SU-DHL-6 (cell line): ENCODE results near the gene FGFR3.

ENCODE experiments used
- H2AFZ ChIP-seq: fragments of 200-600 bp; sonication (generic); 2 replicates; pipeline ENCODE4 v1.6.1; 2014; ENCODE audit warnings: low read depth, mild to moderate bottlenecking, moderate library complexity, mixed read lengths, antibody characterized with exemption, low read length; ENCODE audit not compliant: severe bottlenecking
- H3F3A ChIP-seq: fragments of 200-600 bp; shearing (Covaris generic); 2 replicates; pipeline ENCODE4 v1.6.0; 2016; ENCODE audit warnings: antibody characterized with exemption, mild to moderate bottlenecking; ENCODE audit not compliant: insufficient read depth
- H3K27ac ChIP-seq: fragments of 200-600 bp; sonication (generic); 2 replicates; pipeline ENCODE4 v1.5.1; 2016; ENCODE audit warnings: low read depth, mild to moderate bottlenecking, low read length, moderate library complexity, mixed read lengths
- H3K27me3 ChIP-seq: fragments of 200-600 bp; sonication (generic), shearing (Covaris generic); 2 replicates; pipeline ENCODE4 v1.6.0; 2014; ENCODE audit warnings: mild to moderate bottlenecking, low read length
- H3K36me3 ChIP-seq: fragments of 200-600 bp; sonication (generic); 2 replicates; pipeline ENCODE4 v1.6.1; 2014; ENCODE audit warnings: mild to moderate bottlenecking, low read length, mixed read lengths
- H3K4me2 ChIP-seq: fragments of 300-600, 200-600 bp; shearing (Covaris generic), sonication (generic); 2 replicates; pipeline ENCODE4 v1.6.0; 2014; ENCODE audit warnings: low read length, low read depth, mild to moderate bottlenecking; ENCODE audit not compliant: poor library complexity, severe bottlenecking
- H3K4me3 ChIP-seq: fragments of 200-600 bp; sonication (generic); 2 replicates; pipeline ENCODE4 v1.5.1; 2014; ENCODE audit warnings: antibody characterized with exemption, low read length, mild to moderate bottlenecking, mixed read lengths; ENCODE audit not compliant: insufficient read depth, poor library complexity, severe bottlenecking
- H3K79me2 ChIP-seq: fragments of 200-600 bp; sonication (generic); 2 replicates; pipeline ENCODE4 v1.6.1; 2014; ENCODE audit warnings: mild to moderate bottlenecking, low read length, moderate library complexity; ENCODE audit not compliant: insufficient read depth
- H3K9ac ChIP-seq: fragments of 200-600 bp; sonication (generic); 2 replicates; pipeline ENCODE4 v1.7.0; 2014; ENCODE audit warnings: mild to moderate bottlenecking, low read length
- H3K9me2 ChIP-seq: fragments of 200-600 bp; sonication (generic); replicated peaks from 2 replicates; pipeline ENCODE4 v1.6.1; 2014; ENCODE audit warnings: low read length; ENCODE audit not compliant: insufficient read depth
- H3K9me3 ChIP-seq: fragments of 200-600 bp; sonication (generic); 2 replicates; pipeline ENCODE4 v1.6.1; 2014; ENCODE audit warnings: low read length, mixed read lengths; ENCODE audit not compliant: insufficient read depth
- H4K20me1 ChIP-seq: fragments of 200-600 bp; sonication (generic); 2 replicates; pipeline ENCODE4 v1.6.1; 2014; ENCODE audit warnings: low read depth, mild to moderate bottlenecking, antibody characterized with exemption, low read length, moderate library complexity, mixed read lengths
- CTCF ChIP-seq: fragments of 200-600 bp; sonication (generic); IDR thresholded peaks from one replicate; pipeline ENCODE4 v1.5.1; 2017; ENCODE audit warnings: antibody characterized with exemption, mild to moderate bottlenecking, low read length, moderate library complexity; ENCODE audit not compliant: insufficient read depth, poor library complexity, severe bottlenecking
- EZH2phosphoT487 ChIP-seq: fragments of 200-600 bp; sonication (generic), shearing (Covaris generic); conservative IDR thresholded peaks from 2 replicates; pipeline ENCODE4 v1.6.1; 2018; ENCODE audit warnings: mild to moderate bottlenecking, antibody characterized with exemption, low read length, moderate library complexity, mixed read lengths

The FGFR3 gene

DNA sequence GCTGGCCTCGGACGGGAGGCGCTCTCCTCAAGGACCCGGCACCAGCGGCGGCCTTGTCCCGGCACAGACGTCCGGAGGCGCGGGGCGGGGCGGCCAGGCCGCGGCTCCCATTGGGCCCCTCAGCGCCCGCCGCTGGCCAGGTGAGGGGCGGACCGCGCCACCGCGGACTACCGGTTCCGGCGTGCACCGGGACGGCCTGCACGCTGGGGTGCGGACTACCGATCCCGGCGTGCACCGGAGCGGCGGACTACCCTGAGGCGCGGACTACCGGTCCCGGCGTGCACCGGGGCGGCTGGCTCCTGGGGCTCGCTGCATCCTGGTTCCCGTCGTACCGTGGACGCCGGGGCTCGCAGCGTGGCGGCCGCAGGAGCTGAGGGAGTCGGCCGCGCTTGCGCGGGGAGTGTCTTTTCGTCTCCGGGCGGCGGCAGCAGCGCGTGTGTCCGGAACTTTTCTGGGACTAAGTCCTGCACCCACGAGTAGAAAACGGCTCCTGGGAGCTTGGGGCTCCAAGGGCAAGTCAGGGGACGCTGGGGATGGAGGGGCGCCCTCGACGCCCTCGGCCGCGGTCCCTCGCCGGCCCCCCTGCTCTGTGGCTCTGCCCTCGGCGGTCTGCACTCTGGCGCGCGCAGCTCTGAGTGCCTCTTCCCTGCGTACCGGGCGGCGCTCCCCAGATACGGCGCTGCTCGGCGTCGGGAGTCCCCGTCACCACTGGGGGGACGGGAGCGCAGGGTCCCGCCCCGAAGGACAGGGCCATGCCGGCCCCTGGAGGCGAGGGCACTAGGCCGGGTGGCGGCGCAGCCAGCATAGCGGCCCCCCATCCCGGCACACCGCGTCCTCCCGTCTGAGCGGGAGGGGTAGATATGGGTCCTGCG is 63.2 kb downstream of the FGFR3 start, which contains the start of gene LETM1:
LETM1 (minus strand) TSS at position 86 of the 872 bp plus-strand sequence. CDS start 206 bp downstream, outside the sequence.
- Histone ChIP-seq H3K27me3 (no peaks in the 10 kb centered on the region), H3K36me3 (no peaks in the 10 kb centered on the region), H2AFZ (peak within 1 kb of the TSS; percentile 97), H3K79me2 (peaks cover 43% of the 10 kb centered on the region), H4K20me1 (no peaks in the 10 kb centered on the region), H3K9ac (peak within 1 kb of the TSS; percentile 91), H3K4me3 (peak within 1 kb of the TSS; percentile 84), H3F3A (no peaks in the 10 kb centered on the region; the same call in 1 of the 2 replicates), H3K27ac (peak within 1 kb of the TSS; percentile 26), H3K9me2 (no peaks in the 10 kb centered on the region), H3K4me2 (peak within 1 kb of the TSS; percentile 67), H3K9me3 (no peaks in the 10 kb centered on the region)
- TF ChIP-seq EZH2phosphoT487 (no peak), CTCF (no peak)

DNA sequence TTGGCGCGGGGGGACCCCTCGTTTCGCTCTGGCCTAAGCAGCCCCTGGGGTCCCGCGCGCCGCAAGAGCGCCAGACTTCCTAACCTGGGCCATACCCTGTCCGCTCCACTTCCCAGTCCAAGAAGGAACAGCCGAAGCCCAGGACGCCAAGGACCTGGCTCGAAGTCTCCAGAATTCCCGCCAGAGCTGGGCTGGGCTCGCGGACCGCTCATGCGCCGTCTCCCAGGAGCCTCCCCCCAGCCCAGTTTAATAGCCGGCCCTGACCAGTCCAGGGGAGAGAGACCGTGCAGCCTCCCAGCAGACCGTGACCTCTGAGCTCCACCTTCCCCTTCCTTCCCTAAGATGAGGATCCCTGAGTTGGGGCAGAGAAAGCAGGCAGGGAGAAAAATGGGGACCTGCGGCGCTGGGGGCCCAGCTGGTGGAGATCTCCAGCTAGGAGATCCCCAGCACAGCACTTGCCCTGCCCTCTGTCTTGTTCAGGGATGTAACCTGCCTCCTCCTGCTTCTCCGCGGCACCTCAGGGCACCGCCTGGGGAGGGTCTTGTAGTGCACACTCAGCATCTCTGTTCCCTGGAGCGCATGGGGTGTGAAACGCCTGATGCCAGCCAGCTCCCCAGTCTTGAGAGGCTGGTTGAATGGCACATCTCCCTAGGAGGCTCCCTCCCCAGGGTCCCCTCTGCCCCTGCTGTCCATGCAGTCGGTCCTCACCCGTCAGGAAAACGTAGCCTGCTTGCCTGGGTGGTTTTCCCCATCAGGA is 64.0 kb downstream of the FGFR3 start:
- peak overlapping the region; percentile 67 for H3K4me2 ChIP-seq
- H3K79me2 ChIP-seq: peaks cover 35% of the 10 kb centered on the region
- no peaks in the 10 kb centered on the region for H3K36me3 ChIP-seq
- H3F3A ChIP-seq: peaks cover 7% of the 10 kb centered on the region; the same call in 1 of the 2 replicates
- peak overlapping the region; percentile 91 for H3K9ac ChIP-seq
- peak overlapping the region; percentile 84 for H3K4me3 ChIP-seq
- no peaks in the 10 kb centered on the region for H3K9me2 ChIP-seq
- TF ChIP-seq CTCF: no peak
- no peak for TF ChIP-seq EZH2phosphoT487
- no peaks in the 10 kb centered on the region for H4K20me1 ChIP-seq
- H2AFZ ChIP-seq: peak overlapping the region; percentile 97
- no peaks in the 10 kb centered on the region for H3K9me3 ChIP-seq
- no peaks in the 10 kb centered on the region for H3K27me3 ChIP-seq
- H3K27ac ChIP-seq: no peak overlapping the region

DNA sequence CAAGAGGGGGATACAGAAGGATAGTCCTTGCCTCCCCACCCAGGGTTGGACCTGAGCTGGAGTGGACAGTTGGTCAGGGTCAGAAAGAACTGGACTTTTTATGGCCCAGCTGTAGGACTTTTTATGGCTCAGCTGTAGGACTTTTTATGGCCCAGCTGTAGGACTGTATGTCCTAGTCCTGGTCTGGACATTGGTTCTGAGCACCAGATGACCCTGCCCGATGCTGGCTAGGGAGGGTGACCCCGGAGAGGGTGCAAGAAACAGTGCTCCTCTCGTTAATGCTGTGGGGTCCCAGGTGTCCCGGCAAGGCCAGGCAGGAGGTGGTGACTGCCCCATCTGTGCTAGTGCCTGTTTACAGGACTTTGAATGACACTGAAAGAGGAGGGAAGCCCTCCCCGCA is 64.8 kb downstream of the FGFR3 start:
- H3K9ac ChIP-seq: no peak overlapping the region

More for the DNA sequence above, 64.8 kb downstream of the FGFR3 start:
- H3F3A ChIP-seq: peaks cover 7% of the 10 kb centered on the region; the same call in 1 of the 2 replicates
- no peak overlapping the region for H3K4me3 ChIP-seq
- H3K36me3 ChIP-seq: no peaks in the 10 kb centered on the region
- H3K4me2 ChIP-seq: no peak overlapping the region
- H3K9me3 ChIP-seq: no peaks in the 10 kb centered on the region
- TF ChIP-seq EZH2phosphoT487: no peak
- no peak overlapping the region for H3K27ac ChIP-seq
- H4K20me1 ChIP-seq: no peaks in the 10 kb centered on the region
- no peaks in the 10 kb centered on the region for H3K27me3 ChIP-seq
- H3K79me2 ChIP-seq: peaks cover 27% of the 10 kb centered on the region
- no peaks in the 10 kb centered on the region for H3K9me2 ChIP-seq
- no peak overlapping the region for H2AFZ ChIP-seq
